HG02938 (cell line): ENCODE measurements around the gene SPPL2C.
"Not testable (repeated sequence)": the region's sequence is repeated elsewhere in the genome, so short reads cannot be mapped to it uniquely, and the experiment has no call there.

ENCODE experiments used
- ATAC-seq: cut with Tn5 transposase; IDR thresholded peaks from one replicate; pipeline ENCODE4 v1.9.1; 2021; ENCODE audit warnings: mild to moderate bottlenecking, moderate library complexity; ENCODE audit not compliant: unreplicated experiment

The SPPL2C gene

GRCh38 chr17:45849536-45849990, 4.9 kb downstream of the SPPL2C start:
- no peak for ATAC-seq

- no peak for ATAC-seq
Observed at GRCh38 chr17:45850011-45850410, 5.3 kb downstream of the SPPL2C start.

GRCh38 chr17:45850468-45850867, 5.8 kb downstream of the SPPL2C start:
- no peak for ATAC-seq

- no peak for ATAC-seq
Observed at GRCh38 chr17:45851022-45851421, 6.3 kb downstream of the SPPL2C start.

DNA sequence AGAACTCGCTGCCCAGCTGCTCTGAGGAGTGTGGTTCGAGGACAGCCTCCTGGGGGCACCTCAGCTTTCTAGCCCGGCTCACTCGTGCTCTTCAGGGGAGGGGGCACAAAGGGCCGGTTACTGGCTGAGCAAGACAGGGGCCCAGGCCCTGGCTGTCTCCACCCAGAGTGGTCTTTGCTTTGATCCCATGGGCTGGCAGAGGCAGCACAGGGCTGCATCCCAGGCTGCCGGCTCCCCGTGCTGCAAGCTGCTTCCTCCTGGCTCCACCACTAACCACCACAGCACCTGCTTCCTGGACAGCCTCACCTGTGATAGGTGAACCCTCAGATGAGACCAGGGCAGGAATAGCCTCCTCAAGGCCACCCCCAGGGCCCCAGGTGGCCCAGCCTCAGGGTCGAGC, 6.8 kb downstream of the SPPL2C start:
- ATAC-seq: no peak

- ATAC-seq: no peak
Observed at GRCh38 chr17:45851873-45852272, 7.2 kb downstream of the SPPL2C start.

DNA sequence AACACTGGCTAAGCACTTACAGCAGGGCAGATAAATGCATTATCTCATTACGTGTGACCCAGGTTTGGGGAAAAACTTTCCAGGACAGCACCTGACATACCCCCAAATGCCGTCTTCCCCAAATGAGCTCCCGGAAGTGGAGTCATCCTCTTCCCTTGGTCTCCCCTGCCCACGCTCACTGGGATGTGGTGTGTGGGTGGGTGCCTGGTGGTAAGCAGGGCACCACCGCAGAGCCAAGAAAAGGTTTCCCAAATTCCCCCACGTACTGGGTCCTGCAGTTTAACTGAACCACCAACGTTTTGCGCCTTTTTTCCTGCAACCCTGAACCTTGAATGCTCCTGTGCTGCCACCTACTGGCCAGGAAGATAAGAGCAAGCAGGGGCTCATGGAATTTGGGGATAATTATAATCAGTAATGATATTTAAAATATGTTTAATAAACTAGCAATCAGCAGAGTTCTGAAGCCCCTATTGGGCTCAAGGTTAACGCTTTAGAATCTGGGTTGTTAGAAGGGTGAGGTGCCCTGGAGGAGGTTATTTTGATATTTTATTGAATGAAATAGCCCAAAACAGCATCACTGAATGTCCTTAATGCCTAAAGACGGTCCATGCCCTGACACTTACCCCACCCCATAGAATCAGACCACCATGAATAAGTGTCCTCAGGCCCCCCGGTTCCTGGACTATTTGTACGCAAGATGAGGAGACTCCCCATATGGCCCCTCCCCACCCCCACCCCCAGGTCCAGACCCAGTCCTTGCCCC, 8.0 kb downstream of the SPPL2C start:
- no peak for ATAC-seq

- no peak for ATAC-seq
Observed at GRCh38 chr17:45854209-45854608, 9.5 kb downstream of the SPPL2C start.

DNA sequence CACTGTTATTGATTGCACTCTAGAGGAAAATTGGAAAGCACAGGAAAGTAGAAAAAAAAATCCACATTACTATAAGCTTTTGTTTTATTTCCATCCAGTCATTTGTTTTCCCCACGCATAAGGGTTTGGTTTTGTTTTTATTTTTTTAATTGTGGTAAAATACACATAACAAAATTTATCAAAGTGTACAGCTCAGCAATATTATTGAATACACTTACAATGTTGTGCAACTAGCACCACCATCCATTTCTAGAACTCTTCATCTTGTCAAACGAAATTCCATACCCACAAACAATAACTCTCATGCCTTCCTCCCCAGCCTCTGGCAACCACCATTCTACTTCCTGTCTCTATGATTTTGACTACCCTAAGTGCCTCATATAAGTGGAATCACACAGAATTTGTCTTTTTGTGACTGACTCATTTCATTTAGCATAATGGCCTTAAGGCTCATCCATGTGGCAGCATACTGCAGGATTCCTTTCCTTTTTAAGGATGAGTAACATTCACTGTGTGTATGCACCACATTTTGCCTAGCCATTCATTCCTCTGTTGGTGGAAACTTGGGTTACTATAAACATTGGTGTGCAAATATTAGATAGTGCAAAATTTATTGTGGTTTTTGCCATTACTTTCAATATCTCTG, 11.1 kb downstream of the SPPL2C start:
- no peak for ATAC-seq

GRCh38 chr17:45857977-45858708, 13.5 kb downstream of the SPPL2C start:
- ATAC-seq: no peak

DNA sequence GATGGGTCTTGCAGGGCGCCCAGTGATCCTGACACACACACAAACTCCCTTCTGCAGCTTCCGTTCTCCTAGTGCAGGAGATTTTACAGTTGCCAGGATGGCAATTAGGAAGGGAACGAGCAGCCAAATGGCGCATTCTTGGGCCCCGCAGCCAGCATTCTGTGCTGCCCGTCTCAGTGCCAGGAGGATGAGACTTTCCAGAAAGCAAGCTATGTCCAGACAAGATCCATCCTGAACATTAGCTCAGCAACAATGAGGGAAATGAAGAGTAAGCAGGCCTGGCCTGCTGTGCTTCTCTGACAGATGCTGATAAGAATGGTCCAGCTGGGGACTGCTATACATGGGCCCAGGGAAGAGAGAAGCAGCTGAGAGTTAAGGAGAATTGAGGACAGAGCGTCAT, 16.5 kb downstream of the SPPL2C start:
- ATAC-seq: no peak

- not testable (repeated sequence) for ATAC-seq
Observed at GRCh38 chr17:45862127-45862526, 17.4 kb downstream of the SPPL2C start.

GRCh38 chr17:45863857-45864654, 19.4 kb downstream of the SPPL2C start:
- ATAC-seq: no peak

DNA sequence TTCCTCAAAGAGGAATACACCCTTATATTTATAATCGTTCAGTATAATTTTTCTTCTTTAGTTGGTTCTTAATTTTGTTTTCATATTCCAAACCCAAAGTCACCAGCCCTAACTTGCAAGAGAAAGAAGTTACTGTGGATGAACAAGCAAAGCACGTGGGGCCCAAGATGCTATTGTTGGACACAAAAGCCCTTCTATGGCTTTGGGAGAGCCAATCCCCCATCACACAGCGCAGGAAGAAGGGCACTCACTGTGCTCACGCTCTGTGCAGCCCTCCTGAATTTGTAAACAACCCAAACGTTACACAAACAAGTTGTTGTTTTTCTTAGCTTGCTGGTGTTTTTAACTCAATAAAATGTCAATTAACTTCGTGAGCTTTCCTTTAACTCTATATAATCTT, 22.5 kb downstream of the SPPL2C start:
- ATAC-seq: no peak

- ATAC-seq: no peak
Observed at GRCh38 chr17:45867702-45868101, 23.0 kb downstream of the SPPL2C start.

- ATAC-seq: no peak
Observed at GRCh38 chr17:45868276-45868675, 23.6 kb downstream of the SPPL2C start.

- no peak for ATAC-seq
Observed at GRCh38 chr17:45869676-45870341, 25.1 kb downstream of the SPPL2C start.

DNA sequence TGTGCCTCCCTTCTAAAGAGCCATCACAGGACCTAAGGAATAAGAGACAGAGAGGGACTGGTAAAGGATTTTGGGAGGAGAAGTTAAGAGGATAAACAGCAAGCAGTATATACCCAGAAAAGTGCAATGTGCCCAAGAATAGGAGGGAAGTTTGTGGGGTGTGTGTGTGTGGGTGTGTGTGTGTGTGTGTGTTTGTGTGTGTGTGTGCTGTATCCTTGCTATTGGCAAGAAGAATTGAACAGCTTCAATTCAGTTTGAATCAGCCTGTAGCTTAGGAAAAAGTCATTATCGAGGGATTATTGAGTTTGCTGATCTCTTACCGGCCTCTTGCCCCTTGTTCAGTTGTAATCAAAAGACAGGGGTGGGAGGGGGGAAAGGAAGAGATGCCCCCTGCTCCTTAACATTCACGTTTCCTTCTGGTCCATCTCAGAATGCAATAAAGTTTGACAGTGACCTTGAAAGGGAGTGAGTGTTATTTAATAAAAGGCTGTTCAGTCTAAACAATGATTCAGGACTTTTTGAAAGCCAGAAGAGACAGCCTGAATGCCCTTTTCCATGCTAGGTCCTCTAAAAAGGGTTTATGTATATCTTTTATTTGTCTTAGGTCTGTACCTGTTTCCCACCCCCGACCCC, 25.8 kb downstream of the SPPL2C start:
- ATAC-seq: no peak

DNA sequence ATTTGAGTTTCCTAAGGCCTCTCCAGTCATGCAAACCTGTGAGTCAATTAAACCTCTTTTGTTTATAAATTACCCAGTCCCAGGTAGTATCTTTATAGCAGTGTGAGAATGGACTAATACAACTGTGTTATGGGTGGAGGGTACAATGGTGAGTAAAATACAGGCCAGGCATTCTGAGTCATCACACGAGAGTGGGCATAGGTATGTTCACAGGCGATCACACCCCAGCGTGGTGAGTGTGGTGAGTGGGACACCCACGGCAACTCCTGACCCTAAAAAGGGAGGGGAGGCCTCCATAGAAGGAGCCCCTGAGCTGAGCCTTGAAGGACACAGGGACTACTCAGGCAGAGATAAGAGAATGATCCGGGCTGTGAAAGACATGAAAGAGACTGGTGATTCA, 27.0 kb downstream of the SPPL2C start:
- ATAC-seq: no peak

- no peak for ATAC-seq
Observed at GRCh38 chr17:45873728-45874127, 29.0 kb downstream of the SPPL2C start.
